Caco-2 (cell line): ENCODE results near the gene GRIK3. TPM values are rescaled to one million over a fixed set of nuclear protein-coding genes. Genes with fewer than 3 reads are reported as not detected.

ENCODE experiments used
- BruUV-seq: library from RNA; stranded (reverse); fragments of 400-500 nt; replicated peaks from 2 replicates; lab custom pipeline; 2021; lab: Mats Ljungman, UMichigan
- CTCF ChIA-PET: fragments of 300-600 bp; sonication (Branson Sonifier 250); formaldehyde crosslinking; loops from one replicate; lab custom pipeline; 2022; ENCODE audit warnings: antibody characterized with exemption; lab: Charles Lee
- POLR2A ChIA-PET: fragments of 300-600 bp; sonication (Branson Sonifier 250); formaldehyde crosslinking; loops from one replicate; lab custom pipeline; 2022; ENCODE audit warnings: antibody characterized with exemption; lab: Charles Lee
- DNase-seq, 2 experiments: peaks; one replicate each; pipeline versions ENCODE4 v3.0.0 to v3.0.0-alpha.2; 2020 to 2022
- H3K27me3 ChIP-seq: replicated peaks from 2 replicates; pipeline ENCODE4 v1.6.0; 2011; ENCODE audit warnings: low read length; ENCODE audit not compliant: control insufficient read depth, insufficient read depth
- H3K36me3 ChIP-seq: 2 replicates; pipeline ENCODE4 v1.5.1; 2011; ENCODE audit warnings: low read length; ENCODE audit not compliant: control insufficient read depth, insufficient read depth
- H3K4me1 ChIP-seq: fragments of 250-450 bp; sonication (Bioruptor Pico); 2 replicates; pipeline ENCODE4 v1.5.1; 2020; ENCODE audit warnings: mild to moderate bottlenecking
- H3K4me3 ChIP-seq: 2 replicates; pipeline ENCODE4 v1.5.1; 2011; ENCODE audit warnings: low read depth, mild to moderate bottlenecking, control low read depth, low read length
- H3K9me3 ChIP-seq: fragments of 250-450 bp; sonication (Bioruptor Pico); 2 replicates; pipeline ENCODE4 v1.5.1; 2020; ENCODE audit warnings: mild to moderate bottlenecking, moderate library complexity
- H3K27ac Mint-ChIP-seq: one replicate; pipeline ENCODE4 v1.8.0; 2022; ENCODE audit warnings: mixed read lengths; ENCODE audit not compliant: unreplicated experiment
- H3K27me3 Mint-ChIP-seq: one replicate; pipeline ENCODE4 v1.8.0; 2022; ENCODE audit warnings: mixed read lengths; ENCODE audit not compliant: insufficient read depth, unreplicated experiment
- H3K36me3 Mint-ChIP-seq: one replicate; pipeline ENCODE4 v1.8.0; 2022; ENCODE audit warnings: mild to moderate bottlenecking, mixed read lengths; ENCODE audit not compliant: insufficient read depth, unreplicated experiment
- H3K4me1 Mint-ChIP-seq: one replicate; pipeline ENCODE4 v1.8.0; 2022; ENCODE audit warnings: low read depth, mixed read lengths; ENCODE audit not compliant: unreplicated experiment
- H3K4me3 Mint-ChIP-seq: one replicate; pipeline ENCODE4 v1.8.0; 2022; ENCODE audit warnings: mild to moderate bottlenecking, moderate library complexity, mixed read lengths; ENCODE audit not compliant: unreplicated experiment
- H3K9me3 Mint-ChIP-seq: one replicate; pipeline ENCODE4 v1.8.0; 2022; ENCODE audit warnings: mixed read lengths; ENCODE audit not compliant: unreplicated experiment
- CTCF ChIP-seq, 2 experiments: fragments of 200-600 bp in 1 of 2; IDR thresholded peaks; 1 replicate in 1 of 2; 2 replicates in 1 of 2; pipeline versions ENCODE4 v1.5.1 to v1.8.0; 2011 to 2022; ENCODE audit warnings: antibody characterized with exemption in 1 of 2, control low read depth in 1 of 2, inconsistent platforms in 1 of 2, low read depth in 1 of 2, low read length in 1 of 2, mild to moderate bottlenecking in 1 of 2, moderate library complexity in 1 of 2; ENCODE audit not compliant: insufficient read depth in 1 of 2, severe bottlenecking in 1 of 2, unreplicated experiment in 1 of 2
- intact Hi-C: fragments of 100-400 bp; cut with micrococcal nuclease; formaldehyde crosslinking; loops from one replicate; pipeline ENCODE4 v1.10.0; 2022; ENCODE audit not compliant: unreplicated experiment
- total RNA-seq: library from RNA; stranded (reverse); gene quantifications from 2 replicates; pipeline ENCODE4 v1.2.3, GENCODE V29; 2022

The GRIK3 gene
- total RNA-seq, 1 experiment from 2014 or later, result not detected

- no peaks in the 10 kb centered on the region for H3K9me3 ChIP-seq
- TF ChIP-seq CTCF (IDR thresholded peaks at IDR 0.05; ENCODE audit: insufficient read depth in 1 of 2, low read depth in 1 of 2, low read length in 1 of 2, severe bottlenecking in 1 of 2, unreplicated experiment in 1 of 2), result no peak
- H3K36me3 ChIP-seq, result no peaks in the 10 kb centered on the region
- H3K4me1 ChIP-seq, result no peaks in the 10 kb centered on the region
- Mint-ChIP-seq H3K27me3 (peaks cover 36% of the 10 kb centered on the region), H3K36me3 (no peaks in the 10 kb centered on the region), H3K4me3 (no peak overlapping the region), H3K27ac (no peak overlapping the region), H3K4me1 (no peaks in the 10 kb centered on the region), H3K9me3 (no peaks in the 10 kb centered on the region)
- H3K4me3 ChIP-seq, result no peak overlapping the region
- BruUV-seq, result no TSS peak
- intact Hi-C loops, result no loop called here
- CTCF ChIA-PET, result no interaction called here
- no peaks in the 10 kb centered on the region for H3K27me3 ChIP-seq
- no peak for DNase-seq
- POLR2A ChIA-PET, result no interaction called here
These were observed 212.9 kb downstream of the GRIK3 start for GRCh38 chr1:36821386-36821785.

- H3K4me3 ChIP-seq, result no peak overlapping the region
- ChIA-PET POLR2A (no interaction called here), CTCF (no interaction called here)
- no TSS peak for BruUV-seq
- Mint-ChIP-seq H3K36me3 (no peaks in the 10 kb centered on the region), H3K9me3 (no peaks in the 10 kb centered on the region), H3K27me3 (peaks cover 25% of the 10 kb centered on the region), H3K4me3 (no peak overlapping the region), H3K27ac (no peak overlapping the region), H3K4me1 (no peaks in the 10 kb centered on the region)
- no peaks in the 10 kb centered on the region for H3K27me3 ChIP-seq
- H3K9me3 ChIP-seq, result no peaks in the 10 kb centered on the region
- H3K36me3 ChIP-seq, result no peaks in the 10 kb centered on the region
- intact Hi-C loops, result no loop called here
- no peak for DNase-seq
- no peaks in the 10 kb centered on the region for H3K4me1 ChIP-seq
- no peak for TF ChIP-seq CTCF (IDR thresholded peaks at IDR 0.05; ENCODE audit: insufficient read depth in 1 of 2, low read depth in 1 of 2, low read length in 1 of 2, severe bottlenecking in 1 of 2, unreplicated experiment in 1 of 2)
These were observed 215.5 kb downstream of the GRIK3 start for GRCh38 chr1:36818771-36819170.

GRCh38 chr1:36816348-36816747 lies 218.0 kb downstream of the GRIK3 start:
- no TSS peak for BruUV-seq
- DNase-seq, result no peak
- H3K9me3 Mint-ChIP-seq, result no peaks in the 10 kb centered on the region
- H3K9me3 ChIP-seq, result no peaks in the 10 kb centered on the region
- H3K27ac Mint-ChIP-seq, result no peak overlapping the region
- intact Hi-C loops, result no loop called here
- peaks cover 19% of the 10 kb centered on the region for H3K27me3 Mint-ChIP-seq
- TF ChIP-seq CTCF (IDR thresholded peaks at IDR 0.05; ENCODE audit: insufficient read depth in 1 of 2, low read depth in 1 of 2, low read length in 1 of 2, severe bottlenecking in 1 of 2, unreplicated experiment in 1 of 2), result no peak
- H3K4me1 Mint-ChIP-seq, result no peaks in the 10 kb centered on the region
- H3K36me3 ChIP-seq, result no peaks in the 10 kb centered on the region
- H3K27me3 ChIP-seq, result no peaks in the 10 kb centered on the region
- H3K4me3 ChIP-seq, result no peak overlapping the region
- no peak overlapping the region for H3K4me3 Mint-ChIP-seq
- POLR2A ChIA-PET, result no interaction called here
- no peaks in the 10 kb centered on the region for H3K36me3 Mint-ChIP-seq
- no peaks in the 10 kb centered on the region for H3K4me1 ChIP-seq
- CTCF ChIA-PET, result no interaction called here
